ENCODE results near the gene MICALL1. TPM values are rescaled to one million over a fixed set of nuclear protein-coding genes. Genes with fewer than 3 reads are reported as not detected.

Gene MICALL1
- total RNA-seq, 1 experiment from 2014 or later: 47.2 TPM

DNA sequence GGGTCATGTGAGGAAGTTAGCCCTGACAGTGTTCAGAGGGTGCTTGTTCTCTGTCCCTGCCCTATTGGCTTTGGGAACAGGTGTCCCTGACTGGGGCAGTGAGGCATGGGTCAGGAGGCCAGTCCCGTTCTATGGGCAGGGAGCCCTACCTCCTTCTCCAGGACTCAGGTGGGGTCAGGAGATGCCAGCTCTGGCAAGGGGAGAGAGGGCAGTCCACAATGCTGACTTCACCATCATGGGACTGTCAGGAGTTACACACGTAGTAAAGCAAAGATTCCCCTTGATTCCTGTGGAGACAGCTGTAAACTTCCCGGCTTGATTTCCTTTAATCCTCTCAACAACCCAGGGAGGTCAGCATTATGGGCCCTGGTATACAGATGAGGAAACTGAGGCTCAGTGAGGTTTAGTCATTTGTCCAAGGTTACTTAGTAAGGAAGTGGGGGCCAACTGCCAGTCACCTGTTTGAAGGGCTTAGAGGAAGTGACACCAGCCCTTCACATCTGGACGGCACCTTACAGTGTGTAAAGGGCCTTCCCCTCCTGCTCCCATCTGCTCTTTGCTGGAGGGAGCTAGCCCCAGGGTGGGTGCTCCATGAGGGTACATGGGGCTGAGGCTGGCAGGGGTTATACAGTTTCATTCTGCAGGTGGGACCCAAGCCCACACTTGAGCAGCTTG is 11.9 kb downstream of the MICALL1 start:
- Mint-ChIP-seq H3K9me3 (no peaks in the 10 kb centered on the region), H3K4me1 (no peaks in the 10 kb centered on the region), H3K4me3 (no peak overlapping the region), H3K27ac (no peak overlapping the region), H3K27me3 (ENCODE audit: low read depth) (no peaks in the 10 kb centered on the region), H3K36me3 (peaks cover 15% of the 10 kb centered on the region)
- ChIA-PET CTCF (no interaction called here), POLR2A (no interaction called here)
- TF ChIP-seq, protein P1, sequence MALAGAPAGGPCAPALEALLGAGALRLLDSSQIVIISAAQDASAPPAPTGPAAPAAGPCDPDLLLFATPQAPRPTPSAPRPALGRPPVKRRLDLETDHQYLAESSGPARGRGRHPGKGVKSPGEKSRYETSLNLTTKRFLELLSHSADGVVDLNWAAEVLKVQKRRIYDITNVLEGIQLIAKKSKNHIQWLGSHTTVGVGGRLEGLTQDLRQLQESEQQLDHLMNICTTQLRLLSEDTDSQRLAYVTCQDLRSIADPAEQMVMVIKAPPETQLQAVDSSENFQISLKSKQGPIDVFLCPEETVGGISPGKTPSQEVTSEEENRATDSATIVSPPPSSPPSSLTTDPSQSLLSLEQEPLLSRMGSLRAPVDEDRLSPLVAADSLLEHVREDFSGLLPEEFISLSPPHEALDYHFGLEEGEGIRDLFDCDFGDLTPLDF (CRISPR knock-in tag; IDR thresholded peaks at IDR 0.05): no peak
- TF ChIP-seq PREB (CRISPR knock-in tag; IDR thresholded peaks at IDR 0.05; ENCODE audit: borderline replicate concordance): no peak
- no peak for TF ChIP-seq ESRRA (CRISPR knock-in tag; IDR thresholded peaks at IDR 0.05; ENCODE audit: borderline replicate concordance)
- TF ChIP-seq STAT6 (CRISPR knock-in tag; conservative IDR thresholded peaks at IDR 0.05; ENCODE audit: low read depth): no peak
- TF ChIP-seq USF1 (CRISPR knock-in tag; IDR thresholded peaks at IDR 0.05): no peak
- TF ChIP-seq ZNF138 (CRISPR knock-in tag; conservative IDR thresholded peaks at IDR 0.05): no peak
- TF ChIP-seq, protein P2, sequence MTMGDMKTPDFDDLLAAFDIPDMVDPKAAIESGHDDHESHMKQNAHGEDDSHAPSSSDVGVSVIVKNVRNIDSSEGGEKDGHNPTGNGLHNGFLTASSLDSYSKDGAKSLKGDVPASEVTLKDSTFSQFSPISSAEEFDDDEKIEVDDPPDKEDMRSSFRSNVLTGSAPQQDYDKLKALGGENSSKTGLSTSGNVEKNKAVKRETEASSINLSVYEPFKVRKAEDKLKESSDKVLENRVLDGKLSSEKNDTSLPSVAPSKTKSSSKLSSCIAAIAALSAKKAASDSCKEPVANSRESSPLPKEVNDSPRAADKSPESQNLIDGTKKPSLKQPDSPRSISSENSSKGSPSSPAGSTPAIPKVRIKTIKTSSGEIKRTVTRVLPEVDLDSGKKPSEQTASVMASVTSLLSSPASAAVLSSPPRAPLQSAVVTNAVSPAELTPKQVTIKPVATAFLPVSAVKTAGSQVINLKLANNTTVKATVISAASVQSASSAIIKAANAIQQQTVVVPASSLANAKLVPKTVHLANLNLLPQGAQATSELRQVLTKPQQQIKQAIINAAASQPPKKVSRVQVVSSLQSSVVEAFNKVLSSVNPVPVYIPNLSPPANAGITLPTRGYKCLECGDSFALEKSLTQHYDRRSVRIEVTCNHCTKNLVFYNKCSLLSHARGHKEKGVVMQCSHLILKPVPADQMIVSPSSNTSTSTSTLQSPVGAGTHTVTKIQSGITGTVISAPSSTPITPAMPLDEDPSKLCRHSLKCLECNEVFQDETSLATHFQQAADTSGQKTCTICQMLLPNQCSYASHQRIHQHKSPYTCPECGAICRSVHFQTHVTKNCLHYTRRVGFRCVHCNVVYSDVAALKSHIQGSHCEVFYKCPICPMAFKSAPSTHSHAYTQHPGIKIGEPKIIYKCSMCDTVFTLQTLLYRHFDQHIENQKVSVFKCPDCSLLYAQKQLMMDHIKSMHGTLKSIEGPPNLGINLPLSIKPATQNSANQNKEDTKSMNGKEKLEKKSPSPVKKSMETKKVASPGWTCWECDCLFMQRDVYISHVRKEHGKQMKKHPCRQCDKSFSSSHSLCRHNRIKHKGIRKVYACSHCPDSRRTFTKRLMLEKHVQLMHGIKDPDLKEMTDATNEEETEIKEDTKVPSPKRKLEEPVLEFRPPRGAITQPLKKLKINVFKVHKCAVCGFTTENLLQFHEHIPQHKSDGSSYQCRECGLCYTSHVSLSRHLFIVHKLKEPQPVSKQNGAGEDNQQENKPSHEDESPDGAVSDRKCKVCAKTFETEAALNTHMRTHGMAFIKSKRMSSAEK (CRISPR knock-in tag; IDR thresholded peaks at IDR 0.05; ENCODE audit: borderline replicate concordance): no peak
- TF ChIP-seq GABPB1 (CRISPR knock-in tag; IDR thresholded peaks at IDR 0.05): no peak
- TF ChIP-seq TEAD1 (CRISPR knock-in tag; IDR thresholded peaks at IDR 0.05): no peak
- no peak for TF ChIP-seq IRF2 (CRISPR knock-in tag; IDR thresholded peaks at IDR 0.05; ENCODE audit: borderline replicate concordance, low read depth)
- TF ChIP-seq MYBL2 (CRISPR knock-in tag; IDR thresholded peaks at IDR 0.05): no peak
- TF ChIP-seq ETV6 (CRISPR knock-in tag; IDR thresholded peaks at IDR 0.05): no peak
- no peak for ATAC-seq
- no peak for DNase-seq (ENCODE audit: low spot score)

GRCh38 chr22:37918580-37919270 is 12.6 kb downstream of the MICALL1 start:
- no peak overlapping the region for H3K27ac Mint-ChIP-seq
- CTCF ChIA-PET: interaction anchor here (0.7 kb wide), 1 partner anchor 20 kb away, joined by 3 read pairs; no protein-coding TSS in a partner anchor
- POLR2A ChIA-PET: no interaction called here
- TF ChIP-seq ZBTB43 (CRISPR knock-in tag; IDR thresholded peaks at IDR 0.05) (no peak), FOXP1 (CRISPR knock-in tag; IDR thresholded peaks at IDR 0.05; ENCODE audit: borderline replicate concordance) (no peak), USF1 (CRISPR knock-in tag; IDR thresholded peaks at IDR 0.05) (no peak)
- TF ChIP-seq, protein P3, sequence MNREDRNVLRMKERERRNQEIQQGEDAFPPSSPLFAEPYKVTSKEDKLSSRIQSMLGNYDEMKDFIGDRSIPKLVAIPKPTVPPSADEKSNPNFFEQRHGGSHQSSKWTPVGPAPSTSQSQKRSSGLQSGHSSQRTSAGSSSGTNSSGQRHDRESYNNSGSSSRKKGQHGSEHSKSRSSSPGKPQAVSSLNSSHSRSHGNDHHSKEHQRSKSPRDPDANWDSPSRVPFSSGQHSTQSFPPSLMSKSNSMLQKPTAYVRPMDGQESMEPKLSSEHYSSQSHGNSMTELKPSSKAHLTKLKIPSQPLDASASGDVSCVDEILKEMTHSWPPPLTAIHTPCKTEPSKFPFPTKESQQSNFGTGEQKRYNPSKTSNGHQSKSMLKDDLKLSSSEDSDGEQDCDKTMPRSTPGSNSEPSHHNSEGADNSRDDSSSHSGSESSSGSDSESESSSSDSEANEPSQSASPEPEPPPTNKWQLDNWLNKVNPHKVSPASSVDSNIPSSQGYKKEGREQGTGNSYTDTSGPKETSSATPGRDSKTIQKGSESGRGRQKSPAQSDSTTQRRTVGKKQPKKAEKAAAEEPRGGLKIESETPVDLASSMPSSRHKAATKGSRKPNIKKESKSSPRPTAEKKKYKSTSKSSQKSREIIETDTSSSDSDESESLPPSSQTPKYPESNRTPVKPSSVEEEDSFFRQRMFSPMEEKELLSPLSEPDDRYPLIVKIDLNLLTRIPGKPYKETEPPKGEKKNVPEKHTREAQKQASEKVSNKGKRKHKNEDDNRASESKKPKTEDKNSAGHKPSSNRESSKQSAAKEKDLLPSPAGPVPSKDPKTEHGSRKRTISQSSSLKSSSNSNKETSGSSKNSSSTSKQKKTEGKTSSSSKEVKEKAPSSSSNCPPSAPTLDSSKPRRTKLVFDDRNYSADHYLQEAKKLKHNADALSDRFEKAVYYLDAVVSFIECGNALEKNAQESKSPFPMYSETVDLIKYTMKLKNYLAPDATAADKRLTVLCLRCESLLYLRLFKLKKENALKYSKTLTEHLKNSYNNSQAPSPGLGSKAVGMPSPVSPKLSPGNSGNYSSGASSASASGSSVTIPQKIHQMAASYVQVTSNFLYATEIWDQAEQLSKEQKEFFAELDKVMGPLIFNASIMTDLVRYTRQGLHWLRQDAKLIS (CRISPR knock-in tag; IDR thresholded peaks at IDR 0.05; ENCODE audit: borderline replicate concordance): no peak

More at GRCh38 chr22:37918580-37919270, 12.6 kb downstream of the MICALL1 start:
- DNase-seq (ENCODE audit: low spot score): no peak
- peaks cover 11% of the 10 kb centered on the region for H3K36me3 Mint-ChIP-seq
- no peaks in the 10 kb centered on the region for H3K4me1 Mint-ChIP-seq
- no peak for ATAC-seq
- H3K9me3 Mint-ChIP-seq: no peaks in the 10 kb centered on the region
- H3K27me3 Mint-ChIP-seq (ENCODE audit: low read depth): no peaks in the 10 kb centered on the region
- H3K4me3 Mint-ChIP-seq: no peak overlapping the region

Measured in WTC11 (cell line).